ENCODE measurements around the gene ADGRV1. TPM values are rescaled to one million over a fixed set of nuclear protein-coding genes. Genes with fewer than 3 reads are reported as not detected.

ADGRV1 gene
- total RNA-seq = 0.69 and 2.3 TPM in 2 replicates

GRCh38 chr5:90558344-90559192 lies at the start of gene ADGRV1:
Gene ADGRV1, plus strand, starts transcription at chr5:90558797. Its CDS starts 99 bp downstream, at chr5:90558896.
- peak; percentile 10 for DNase-seq (ENCODE audit: low read depth)
- TF ChIP-seq CTCF (conservative IDR thresholded peaks at IDR 0.05; ENCODE audit: low read depth, low read length) = no peak
- peak within 1 kb of the TSS; percentile 57 for H3K4me3 ChIP-seq (ENCODE audit: low read depth, low read length)

- no peak overlapping the region for H3K4me3 ChIP-seq (ENCODE audit: low read depth, low read length)
- no peak for DNase-seq (ENCODE audit: low read depth)
- no peak for TF ChIP-seq CTCF (conservative IDR thresholded peaks at IDR 0.05; ENCODE audit: low read depth, low read length)
Observed at GRCh38 chr5:90510438-90510837, 48.2 kb upstream of the ADGRV1 start.

GRCh38 chr5:90514520-90514919 lies 44.1 kb upstream of the ADGRV1 start:
- no peak overlapping the region for H3K4me3 ChIP-seq (ENCODE audit: low read depth, low read length)
- no peak for DNase-seq (ENCODE audit: low read depth)
- no peak for TF ChIP-seq CTCF (conservative IDR thresholded peaks at IDR 0.05; ENCODE audit: low read depth, low read length)

GRCh38 chr5:90518661-90519060 lies 39.9 kb upstream of the ADGRV1 start:
- H3K4me3 ChIP-seq (ENCODE audit: low read depth, low read length) = no peak overlapping the region

GRCh38 chr5:90519081-90519480 lies 39.5 kb upstream of the ADGRV1 start:
- no peak overlapping the region for H3K4me3 ChIP-seq (ENCODE audit: low read depth, low read length)
- no peak for DNase-seq (ENCODE audit: low read depth)
- TF ChIP-seq CTCF (conservative IDR thresholded peaks at IDR 0.05; ENCODE audit: low read depth, low read length) = no peak

More at GRCh38 chr5:90518661-90519060, 39.9 kb upstream of the ADGRV1 start:
- no peak for TF ChIP-seq CTCF (conservative IDR thresholded peaks at IDR 0.05; ENCODE audit: low read depth, low read length)
- DNase-seq (ENCODE audit: low read depth) = no peak

GRCh38 chr5:90528601-90529193 lies 29.9 kb upstream of the ADGRV1 start:
- no peak for TF ChIP-seq CTCF (conservative IDR thresholded peaks at IDR 0.05; ENCODE audit: low read depth, low read length)
- peak overlapping the region; percentile 99 for H3K4me3 ChIP-seq (ENCODE audit: low read depth, low read length)
- DNase-seq (ENCODE audit: low read depth) = no peak
